ENCODE data around the gene ADORA2B. TPM values are rescaled to one million over a fixed set of nuclear protein-coding genes. Genes with fewer than 3 reads are reported as not detected.

ADORA2B gene
- total and polyA plus RNA-seq, 2 donors from 2014 or later, result 0.60 TPM; not detected in 1

GRCh38 chr17:15958484-15958854, 13.5 kb downstream of the ADORA2B start:
- Histone ChIP-seq H3K27me3 (ENCODE audit: control insufficient read depth, insufficient read depth, low read length) (no peaks in the 10 kb centered on the region), H3K9me3 (ENCODE audit: control insufficient read depth in 2 of 3, insufficient read depth in 1 of 3, low read length in 3 of 3) (no peaks in the 10 kb centered on the region), H3K27ac (ENCODE audit: low read depth in 2 of 2, low read length in 2 of 2) (no peak overlapping the region), H3K4me3 (ENCODE audit: low read length in 3 of 3) (no peak overlapping the region), H3K4me1 (ENCODE audit: control insufficient read depth in 2 of 3, insufficient read depth in 2 of 3, low read depth in 1 of 3, low read length in 3 of 3) (no peaks in the 10 kb centered on the region), H3K9ac (ENCODE audit: low read length in 3 of 3) (no peak overlapping the region), H3K36me3 (ENCODE audit: control insufficient read depth in 2 of 3, insufficient read depth in 3 of 3, low read length in 3 of 3) (no peaks in the 10 kb centered on the region)
- FAIRE-seq (no peak), DNase-seq (no peak)
- intact Hi-C loops (cut with DNase I), result no loop called here
- TF ChIP-seq, protein P1, sequence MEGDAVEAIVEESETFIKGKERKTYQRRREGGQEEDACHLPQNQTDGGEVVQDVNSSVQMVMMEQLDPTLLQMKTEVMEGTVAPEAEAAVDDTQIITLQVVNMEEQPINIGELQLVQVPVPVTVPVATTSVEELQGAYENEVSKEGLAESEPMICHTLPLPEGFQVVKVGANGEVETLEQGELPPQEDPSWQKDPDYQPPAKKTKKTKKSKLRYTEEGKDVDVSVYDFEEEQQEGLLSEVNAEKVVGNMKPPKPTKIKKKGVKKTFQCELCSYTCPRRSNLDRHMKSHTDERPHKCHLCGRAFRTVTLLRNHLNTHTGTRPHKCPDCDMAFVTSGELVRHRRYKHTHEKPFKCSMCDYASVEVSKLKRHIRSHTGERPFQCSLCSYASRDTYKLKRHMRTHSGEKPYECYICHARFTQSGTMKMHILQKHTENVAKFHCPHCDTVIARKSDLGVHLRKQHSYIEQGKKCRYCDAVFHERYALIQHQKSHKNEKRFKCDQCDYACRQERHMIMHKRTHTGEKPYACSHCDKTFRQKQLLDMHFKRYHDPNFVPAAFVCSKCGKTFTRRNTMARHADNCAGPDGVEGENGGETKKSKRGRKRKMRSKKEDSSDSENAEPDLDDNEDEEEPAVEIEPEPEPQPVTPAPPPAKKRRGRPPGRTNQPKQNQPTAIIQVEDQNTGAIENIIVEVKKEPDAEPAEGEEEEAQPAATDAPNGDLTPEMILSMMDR (IDR thresholded peaks at IDR 0.05; ENCODE audit: borderline replicate concordance, extremely low read depth, insufficient read depth), result no peak

DNA sequence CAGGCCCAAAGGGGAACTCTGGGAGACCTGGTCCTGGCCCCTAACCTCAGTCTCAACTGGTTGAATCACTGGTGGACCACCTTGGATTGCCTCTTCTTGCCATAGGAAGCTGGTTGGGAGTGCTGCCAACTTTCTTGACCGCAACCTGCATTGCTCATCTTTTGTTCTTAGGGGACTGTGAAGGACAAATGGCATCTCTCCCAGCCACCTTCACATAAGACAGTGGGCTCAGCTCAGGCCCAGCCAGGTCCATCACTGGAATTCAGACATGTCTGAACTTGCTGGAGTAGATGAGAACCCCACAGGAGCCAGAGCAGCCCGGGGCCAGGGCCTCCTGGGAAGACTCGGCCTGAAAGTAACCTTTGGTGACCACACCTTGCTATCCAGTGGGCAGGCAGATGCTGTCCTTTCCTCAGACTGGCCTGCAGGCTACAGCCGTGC, 18.8 kb downstream of the ADORA2B start:
- Histone ChIP-seq H3K4me3 (ENCODE audit: low read length in 3 of 3) (no peak overlapping the region), H3K9me3 (ENCODE audit: control insufficient read depth in 2 of 3, insufficient read depth in 1 of 3, low read length in 3 of 3) (no peaks in the 10 kb centered on the region), H3K36me3 (ENCODE audit: control insufficient read depth in 2 of 3, insufficient read depth in 3 of 3, low read length in 3 of 3) (no peaks in the 10 kb centered on the region), H3K27ac (ENCODE audit: low read depth in 2 of 2, low read length in 2 of 2) (no peak overlapping the region), H3K27me3 (ENCODE audit: control insufficient read depth, insufficient read depth, low read length) (no peaks in the 10 kb centered on the region), H3K9ac (ENCODE audit: low read length in 3 of 3) (no peak overlapping the region), H3K4me1 (ENCODE audit: control insufficient read depth in 2 of 3, insufficient read depth in 2 of 3, low read depth in 1 of 3, low read length in 3 of 3) (peaks cover 3 to 10% (median 9%) of the 10 kb centered on the region in 3 donors)
- no peak for FAIRE-seq
- intact Hi-C loops (cut with DNase I), result no loop called here
- TF ChIP-seq, protein P1 (IDR thresholded peaks at IDR 0.05; ENCODE audit: borderline replicate concordance, extremely low read depth, insufficient read depth), result no peak
- DNase-seq, result no peak

- intact Hi-C loops (cut with DNase I), result no loop called here
- Histone ChIP-seq H3K4me3 (ENCODE audit: low read length in 3 of 3) (no peak overlapping the region), H3K36me3 (ENCODE audit: control insufficient read depth in 2 of 3, insufficient read depth in 3 of 3, low read length in 3 of 3) (no peaks in the 10 kb centered on the region), H3K9me3 (ENCODE audit: control insufficient read depth in 2 of 3, insufficient read depth in 1 of 3, low read length in 3 of 3) (no peaks in the 10 kb centered on the region), H3K9ac (ENCODE audit: low read length in 3 of 3) (no peak overlapping the region), H3K4me1 (ENCODE audit: control insufficient read depth in 2 of 3, insufficient read depth in 2 of 3, low read depth in 1 of 3, low read length in 3 of 3) (peaks cover 3 to 10% (median 9%) of the 10 kb centered on the region in 3 donors), H3K27me3 (ENCODE audit: control insufficient read depth, insufficient read depth, low read length) (no peaks in the 10 kb centered on the region), H3K27ac (ENCODE audit: low read depth in 2 of 2, low read length in 2 of 2) (no peak overlapping the region)
- DNase-seq, result no peak
- TF ChIP-seq, protein P1 (IDR thresholded peaks at IDR 0.05; ENCODE audit: borderline replicate concordance, extremely low read depth, insufficient read depth), result no peak
- FAIRE-seq, result no peak
These were observed 20.6 kb downstream of the ADORA2B start for GRCh38 chr17:15965528-15965927.

Measured in kidney (tissue), 14 donors.